Trophoblast cell (in vitro differentiated cells and primary cell): ENCODE data around the gene RNF17.

Experiments
- DNase-seq, 2 donors: peaks; one replicate each; pipeline ENCODE4 v3.0.0-alpha.2; 2016
- H2AFZ ChIP-seq: 2 replicates; pipeline ENCODE4 v1.6.1; 2013; ENCODE audit warnings: low read length, moderate library complexity, mild to moderate bottlenecking; ENCODE audit not compliant: insufficient read depth, poor library complexity
- H2AK5ac ChIP-seq: 2 replicates; pipeline ENCODE4 v1.6.1; 2013; ENCODE audit warnings: mild to moderate bottlenecking, low read length
- H2BK120ac ChIP-seq: 2 replicates; pipeline ENCODE4 v1.6.1; 2013; ENCODE audit warnings: low read length, mild to moderate bottlenecking, moderate library complexity; ENCODE audit not compliant: insufficient read depth, poor library complexity
- H2BK12ac ChIP-seq: 2 replicates; pipeline ENCODE4 v1.6.1; 2013; ENCODE audit warnings: mild to moderate bottlenecking, low read length, moderate library complexity
- H2BK5ac ChIP-seq: 2 replicates; pipeline ENCODE4 v1.6.1; 2013; ENCODE audit warnings: low read length, low read depth, moderate library complexity, mild to moderate bottlenecking; ENCODE audit not compliant: poor library complexity
- H3K14ac ChIP-seq: 2 replicates; pipeline ENCODE4 v1.6.1; 2013; ENCODE audit warnings: mild to moderate bottlenecking, low read length
- H3K18ac ChIP-seq: 2 replicates; pipeline ENCODE4 v1.6.1; 2013; ENCODE audit warnings: mild to moderate bottlenecking, low read length
- H3K23ac ChIP-seq: 2 replicates; pipeline ENCODE4 v1.6.1; 2013; ENCODE audit warnings: low read length
- H3K27ac ChIP-seq: 2 replicates; pipeline ENCODE4 v1.5.1; 2013; ENCODE audit warnings: low read depth, mild to moderate bottlenecking, inconsistent platforms, low read length, moderate library complexity
- H3K27me3 ChIP-seq: 2 replicates; pipeline ENCODE4 v1.6.1; 2013; ENCODE audit warnings: inconsistent platforms, mild to moderate bottlenecking, low read length, moderate library complexity; ENCODE audit not compliant: insufficient read depth
- H3K36me3 ChIP-seq, 2 experiments: 1 replicate in 1 of 2; 2 replicates in 1 of 2; pipeline ENCODE4 v1.6.1; 2013; ENCODE audit warnings: low read length in 2 of 2, mild to moderate bottlenecking in 2 of 2, moderate library complexity in 1 of 2; ENCODE audit not compliant: insufficient read depth in 2 of 2, control insufficient read depth in 1 of 2
- H3K4ac ChIP-seq: 2 replicates; pipeline ENCODE4 v1.6.1; 2013; ENCODE audit warnings: low read depth, mild to moderate bottlenecking, low read length, moderate library complexity
- H3K4me1 ChIP-seq, 2 experiments: 1 replicate in 1 of 2; 2 replicates in 1 of 2; pipeline ENCODE4 v1.6.1; 2013; ENCODE audit warnings: low read length in 2 of 2, mild to moderate bottlenecking in 2 of 2, moderate library complexity in 1 of 2; ENCODE audit not compliant: insufficient read depth in 2 of 2, control insufficient read depth in 1 of 2
- H3K4me2 ChIP-seq: 2 replicates; pipeline ENCODE4 v1.6.1; 2013; ENCODE audit warnings: inconsistent platforms, mild to moderate bottlenecking, low read length, moderate library complexity
- H3K4me3 ChIP-seq: 2 replicates; pipeline ENCODE4 v1.5.1; 2013; ENCODE audit warnings: mild to moderate bottlenecking, low read depth, low read length, inconsistent platforms
- H3K79me1 ChIP-seq: one replicate; pipeline ENCODE4 v1.6.1; 2013; ENCODE audit warnings: low read length
- H3K79me2 ChIP-seq: 2 replicates; pipeline ENCODE4 v1.6.1; 2013; ENCODE audit warnings: low read length, mild to moderate bottlenecking; ENCODE audit not compliant: control insufficient read depth, insufficient read depth, poor library complexity
- H3K9ac ChIP-seq: 2 replicates; pipeline ENCODE4 v1.6.1; 2013; ENCODE audit warnings: mild to moderate bottlenecking, low read length
- H3K9me3 ChIP-seq: 2 replicates; pipeline ENCODE4 v1.6.1; 2013; ENCODE audit warnings: low read depth, mild to moderate bottlenecking, control low read depth, inconsistent platforms, low read length; ENCODE audit not compliant: insufficient read depth
- H4K12ac ChIP-seq: 2 replicates; pipeline ENCODE4 v1.6.1; 2013; ENCODE audit warnings: low read depth, mild to moderate bottlenecking, low read length, moderate library complexity
- H4K8ac ChIP-seq: 2 replicates; pipeline ENCODE4 v1.6.1; 2013; ENCODE audit warnings: low read depth, mild to moderate bottlenecking, low read length, moderate library complexity
- H4K91ac ChIP-seq: one replicate; pipeline ENCODE4 v1.6.1; 2013; ENCODE audit warnings: low read depth, mild to moderate bottlenecking, low read length, moderate library complexity
- WGBS: extraction: QIAGEN DNeasy Blood & Tissue Kit; methylation state at CpG from one replicate; pipeline ENCODE4 v1.1.7; 2013; ENCODE audit warnings: missing lambda C conversion rate; ENCODE audit not compliant: insufficient read length, insufficient coverage; ENCODE audit errors: extremely low coverage; 5-methylcytosine and 5-hydroxymethylcytosine counted together

Gene RNF17

GRCh38 chr13:24718192-24718965 is 45.6 kb upstream of the RNF17 start:
- Histone ChIP-seq H3K79me2 (no peaks in the 10 kb centered on the region), H3K27ac (no peak overlapping the region), H4K8ac (no peak overlapping the region), H3K9me3 (peaks cover 2% of the 10 kb centered on the region), H4K12ac (no peak overlapping the region), H3K4me2 (no peak overlapping the region), H3K27me3 (no peaks in the 10 kb centered on the region), H2AFZ (no peak overlapping the region), H3K4ac (no peak overlapping the region), H2AK5ac (no peak overlapping the region), H3K36me3 (no peaks in the 10 kb centered on the region), H2BK5ac (no peak overlapping the region), H3K18ac (no peak overlapping the region), H2BK12ac (no peak overlapping the region), H3K9ac (no peak overlapping the region), H3K4me1 (no peaks in the 10 kb centered on the region), H3K14ac (no peak overlapping the region), H4K91ac (no peak overlapping the region), H3K79me1 (no peaks in the 10 kb centered on the region), H3K4me3 (no peak overlapping the region), H3K23ac (no peak overlapping the region), H2BK120ac (no peak overlapping the region)
- no peak for DNase-seq
- WGBS: no CpG with 5 or more reads among the region's 40 CpGs

- Histone ChIP-seq H3K4me2 (no peak overlapping the region), H3K9me3 (peaks cover 2% of the 10 kb centered on the region), H4K12ac (no peak overlapping the region), H4K91ac (no peak overlapping the region), H3K27me3 (no peaks in the 10 kb centered on the region), H2AK5ac (no peak overlapping the region), H3K79me2 (no peaks in the 10 kb centered on the region), H3K4me3 (no peak overlapping the region), H3K18ac (no peak overlapping the region), H3K23ac (no peak overlapping the region), H3K14ac (no peak overlapping the region), H3K36me3 (no peaks in the 10 kb centered on the region), H3K4me1 (no peaks in the 10 kb centered on the region), H3K79me1 (no peaks in the 10 kb centered on the region), H2BK12ac (no peak overlapping the region), H2BK5ac (no peak overlapping the region), H3K9ac (no peak overlapping the region), H2AFZ (no peak overlapping the region), H3K27ac (no peak overlapping the region), H3K4ac (no peak overlapping the region), H4K8ac (no peak overlapping the region), H2BK120ac (no peak overlapping the region)
- WGBS: no CpG with 5 or more reads among the region's 12 CpGs
- DNase-seq: no peak
Measured at GRCh38 chr13:24719139-24719538, 44.8 kb upstream of the RNF17 start.

- no peak overlapping the region for H4K12ac ChIP-seq
- no peak overlapping the region for H2BK12ac ChIP-seq
- no peak overlapping the region for H4K8ac ChIP-seq
- H2AK5ac ChIP-seq: no peak overlapping the region
- H3K4me3 ChIP-seq: no peak overlapping the region
- H3K79me1 ChIP-seq: no peaks in the 10 kb centered on the region
- WGBS: no CpG with 5 or more reads among the region's 12 CpGs
- DNase-seq: no peak
- no peak overlapping the region for H4K91ac ChIP-seq
- H2BK5ac ChIP-seq: no peak overlapping the region
- peaks cover 2% of the 10 kb centered on the region for H3K9me3 ChIP-seq
- no peak overlapping the region for H3K27ac ChIP-seq
- no peak overlapping the region for H2BK120ac ChIP-seq
- H3K4me2 ChIP-seq: no peak overlapping the region
- H3K9ac ChIP-seq: no peak overlapping the region
- no peaks in the 10 kb centered on the region for H3K27me3 ChIP-seq
- no peaks in the 10 kb centered on the region for H3K36me3 ChIP-seq
- H3K4me1 ChIP-seq: no peaks in the 10 kb centered on the region
- H3K18ac ChIP-seq: no peak overlapping the region
- H3K4ac ChIP-seq: no peak overlapping the region
- no peak overlapping the region for H2AFZ ChIP-seq
- H3K23ac ChIP-seq: no peak overlapping the region
- H3K79me2 ChIP-seq: no peaks in the 10 kb centered on the region
- no peak overlapping the region for H3K14ac ChIP-seq
Measured at GRCh38 chr13:24723206-24723605, 40.8 kb upstream of the RNF17 start.

GRCh38 chr13:24724714-24725113 is 39.3 kb upstream of the RNF17 start:
- WGBS: no CpG with 5 or more reads among the region's 2 CpGs

More at GRCh38 chr13:24724714-24725113, 39.3 kb upstream of the RNF17 start:
- Histone ChIP-seq H2AFZ (no peak overlapping the region), H4K91ac (no peak overlapping the region), H2AK5ac (no peak overlapping the region), H4K12ac (no peak overlapping the region), H3K4ac (no peak overlapping the region), H3K36me3 (no peaks in the 10 kb centered on the region), H3K18ac (no peak overlapping the region), H3K79me2 (no peaks in the 10 kb centered on the region), H4K8ac (no peak overlapping the region), H3K14ac (no peak overlapping the region), H3K4me3 (no peak overlapping the region), H3K27ac (no peak overlapping the region), H3K9me3 (peaks cover 2% of the 10 kb centered on the region), H3K27me3 (no peaks in the 10 kb centered on the region), H3K9ac (no peak overlapping the region), H2BK5ac (no peak overlapping the region), H3K4me2 (no peak overlapping the region), H3K23ac (no peak overlapping the region), H3K4me1 (no peaks in the 10 kb centered on the region), H2BK120ac (no peak overlapping the region), H2BK12ac (no peak overlapping the region), H3K79me1 (no peaks in the 10 kb centered on the region)
- DNase-seq: no peak
